HCT116 (cell line): ENCODE data around the gene PXYLP1.

Experiments used
- EZH2 ChIP-seq: fragments of 200-600 bp; sonication (generic); IDR thresholded peaks from 2 replicates; pipeline ENCODE4 v1.6.1; 2017; ENCODE audit warnings: antibody characterized with exemption, mixed run types
- POLR2AphosphoS5 ChIP-seq: IDR thresholded peaks from 2 replicates; pipeline ENCODE4 v1.6.1; 2011; ENCODE audit warnings: mild to moderate bottlenecking, low read depth, low read length, moderate library complexity

- no peak for TF ChIP-seq POLR2AphosphoS5
- TF ChIP-seq EZH2 = no peak
Measured at GRCh38 chr3:141233457-141234161, 2.0 kb downstream of the PXYLP1 start.
